Neutrophil (primary cell): ENCODE measurements around the gene SHROOM4.

Experiments
- H3K27ac ChIP-seq: fragments of 200-600 bp; sonication (generic); 2 replicates; pipeline ENCODE4 v1.5.1; 2016; ENCODE audit warnings: mild to moderate bottlenecking, moderate library complexity
- H3K27me3 ChIP-seq: fragments of 200-600 bp; sonication (generic); 2 replicates; pipeline ENCODE4 v1.6.0; 2016; ENCODE audit warnings: mild to moderate bottlenecking
- H3K36me3 ChIP-seq: fragments of 200-600 bp; sonication (generic); 2 replicates; pipeline ENCODE4 v1.5.1; 2017
- H3K4me1 ChIP-seq, 2 experiments: fragments of 200-600 bp in 1 of 2; sonication (generic) in 1 of 2; 1 replicate in 1 of 2; 2 replicates in 1 of 2; pipeline versions ENCODE4 v1.5.1 to v1.6.1; 2013 to 2016; ENCODE audit warnings: low read depth in 1 of 2, low read length in 1 of 2, mild to moderate bottlenecking in 1 of 2, moderate library complexity in 1 of 2; ENCODE audit not compliant: control insufficient read depth in 1 of 2, insufficient read depth in 1 of 2
- H3K4me3 ChIP-seq, 2 experiments: fragments of 200-600 bp in 1 of 2; sonication (generic) in 1 of 2; 1 replicate in 1 of 2; 2 replicates in 1 of 2; pipeline ENCODE4 v1.5.1; 2013 to 2016; ENCODE audit warnings: low read depth in 1 of 2, low read length in 1 of 2, mild to moderate bottlenecking in 1 of 2, moderate library complexity in 1 of 2
- H3K9me3 ChIP-seq: fragments of 200-600 bp; sonication (generic); 2 replicates; pipeline ENCODE4 v1.5.1; 2016
- TF ChIP-seq, protein P1 (sequence below): fragments of 200-600 bp; sonication (generic); IDR thresholded peaks from 2 replicates; pipeline ENCODE4 v1.5.1; 2016; ENCODE audit warnings: antibody characterized with exemption

The SHROOM4 gene

DNA sequence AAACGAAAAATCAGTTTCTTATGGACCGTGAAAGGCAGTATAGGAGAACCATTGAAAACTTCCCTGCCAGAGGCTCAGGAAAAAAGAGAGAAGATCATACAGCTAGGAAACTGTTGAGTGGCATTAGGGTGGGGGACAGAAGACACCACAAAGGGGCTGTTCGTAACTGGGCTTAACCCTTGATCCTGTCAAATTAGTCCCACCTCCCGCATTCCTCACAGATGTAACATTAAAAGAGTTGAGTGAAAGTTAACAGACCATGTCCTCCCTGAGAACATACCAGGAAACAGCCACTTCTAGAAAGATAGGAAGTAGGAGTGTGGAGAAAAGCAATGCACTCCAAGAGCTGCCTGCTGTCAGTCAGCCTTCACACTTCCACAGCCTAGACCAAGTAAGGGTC is 8.7 kb downstream of the SHROOM4 start:
- peaks cover 14 to 22% of the 10 kb centered on the region in 2 experiments for H3K4me1 ChIP-seq
- no peak overlapping the region for H3K4me3 ChIP-seq
- H3K27me3 ChIP-seq: no peaks in the 10 kb centered on the region

DNA sequence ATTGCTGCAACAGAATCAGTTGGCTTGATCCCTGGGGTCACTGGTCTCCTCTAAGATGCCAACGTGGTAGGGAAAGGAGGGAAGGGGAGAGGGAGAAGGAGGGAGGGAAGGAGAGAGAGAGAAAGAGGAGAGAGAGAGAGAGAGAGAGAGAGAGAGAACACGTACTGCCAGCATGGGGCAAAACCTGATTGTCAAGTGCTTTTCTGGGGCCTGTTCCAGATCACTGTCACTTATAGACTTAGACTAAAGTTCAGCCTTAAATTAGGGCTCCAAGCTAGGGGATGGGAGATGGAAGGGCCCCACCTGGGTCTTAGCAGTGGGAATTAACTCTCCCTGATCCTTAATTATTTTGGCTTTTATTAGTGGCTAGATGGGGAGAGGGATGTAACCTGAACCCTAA is 12.9 kb downstream of the SHROOM4 start:
- H3K36me3 ChIP-seq: no peaks in the 10 kb centered on the region
- H3K9me3 ChIP-seq: no peaks in the 10 kb centered on the region
- TF ChIP-seq, protein P1, sequence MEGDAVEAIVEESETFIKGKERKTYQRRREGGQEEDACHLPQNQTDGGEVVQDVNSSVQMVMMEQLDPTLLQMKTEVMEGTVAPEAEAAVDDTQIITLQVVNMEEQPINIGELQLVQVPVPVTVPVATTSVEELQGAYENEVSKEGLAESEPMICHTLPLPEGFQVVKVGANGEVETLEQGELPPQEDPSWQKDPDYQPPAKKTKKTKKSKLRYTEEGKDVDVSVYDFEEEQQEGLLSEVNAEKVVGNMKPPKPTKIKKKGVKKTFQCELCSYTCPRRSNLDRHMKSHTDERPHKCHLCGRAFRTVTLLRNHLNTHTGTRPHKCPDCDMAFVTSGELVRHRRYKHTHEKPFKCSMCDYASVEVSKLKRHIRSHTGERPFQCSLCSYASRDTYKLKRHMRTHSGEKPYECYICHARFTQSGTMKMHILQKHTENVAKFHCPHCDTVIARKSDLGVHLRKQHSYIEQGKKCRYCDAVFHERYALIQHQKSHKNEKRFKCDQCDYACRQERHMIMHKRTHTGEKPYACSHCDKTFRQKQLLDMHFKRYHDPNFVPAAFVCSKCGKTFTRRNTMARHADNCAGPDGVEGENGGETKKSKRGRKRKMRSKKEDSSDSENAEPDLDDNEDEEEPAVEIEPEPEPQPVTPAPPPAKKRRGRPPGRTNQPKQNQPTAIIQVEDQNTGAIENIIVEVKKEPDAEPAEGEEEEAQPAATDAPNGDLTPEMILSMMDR: no peak
- no peak overlapping the region for H3K4me3 ChIP-seq
- H3K4me1 ChIP-seq: peaks cover 28 to 40% of the 10 kb centered on the region in 2 experiments
- H3K27me3 ChIP-seq: no peaks in the 10 kb centered on the region
- no peak overlapping the region for H3K27ac ChIP-seq

More for the DNA sequence above, 8.7 kb downstream of the SHROOM4 start:
- no peaks in the 10 kb centered on the region for H3K36me3 ChIP-seq
- TF ChIP-seq, protein P1: no peak
- no peaks in the 10 kb centered on the region for H3K9me3 ChIP-seq
- H3K27ac ChIP-seq: no peak overlapping the region

DNA sequence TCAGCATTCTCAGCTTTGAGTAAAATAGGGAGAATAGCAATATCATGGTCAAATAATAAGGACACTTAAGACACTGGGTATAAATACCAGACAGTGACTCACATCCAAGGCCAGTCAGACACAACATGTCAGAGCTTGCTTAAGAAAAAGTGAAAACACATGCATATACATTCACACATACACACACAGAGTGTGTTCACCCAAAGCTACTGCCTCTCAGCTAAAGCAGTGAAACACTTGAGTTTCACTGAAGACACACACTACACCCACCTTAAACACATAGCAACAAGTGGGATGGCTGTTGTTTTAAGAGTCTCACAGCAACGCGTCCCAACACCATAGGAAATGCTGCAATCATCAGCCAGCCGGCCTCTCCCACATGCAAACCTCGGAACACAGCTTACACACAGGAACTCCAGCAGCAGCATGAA is 14.4 kb downstream of the SHROOM4 start:
- no peaks in the 10 kb centered on the region for H3K27me3 ChIP-seq
- no peaks in the 10 kb centered on the region for H3K36me3 ChIP-seq
- H3K4me1 ChIP-seq: peaks cover 28 to 40% of the 10 kb centered on the region in 2 experiments
- H3K27ac ChIP-seq: peak overlapping the region; percentile 48
- H3K9me3 ChIP-seq: no peaks in the 10 kb centered on the region
- TF ChIP-seq, protein P1: no peak
- no peak overlapping the region for H3K4me3 ChIP-seq

DNA sequence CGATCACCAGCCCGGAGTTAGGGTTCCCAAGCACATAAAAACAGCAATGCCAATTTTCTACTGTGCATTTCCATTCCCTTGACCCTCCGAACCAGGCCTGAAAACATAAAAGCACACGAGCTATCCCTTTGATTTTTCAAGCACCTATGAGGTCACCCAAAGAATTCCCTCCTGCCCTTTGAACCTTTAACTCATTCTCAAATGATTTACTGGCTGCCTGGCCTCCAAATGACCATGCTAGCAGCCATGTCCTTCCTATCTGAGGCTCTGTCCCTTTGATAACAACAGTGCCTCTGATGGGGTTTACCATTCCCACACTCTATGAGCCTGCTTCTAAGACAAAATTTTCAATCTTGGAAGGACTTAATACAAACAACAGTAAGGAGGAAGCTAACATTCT is 15.2 kb downstream of the SHROOM4 start:
- peaks cover 28 to 40% of the 10 kb centered on the region in 2 experiments for H3K4me1 ChIP-seq
- H3K36me3 ChIP-seq: no peaks in the 10 kb centered on the region
- H3K9me3 ChIP-seq: no peaks in the 10 kb centered on the region
- H3K27ac ChIP-seq: peak overlapping the region; percentile 48
- H3K4me3 ChIP-seq: no peak overlapping the region
- TF ChIP-seq, protein P1: no peak
- H3K27me3 ChIP-seq: no peaks in the 10 kb centered on the region

DNA sequence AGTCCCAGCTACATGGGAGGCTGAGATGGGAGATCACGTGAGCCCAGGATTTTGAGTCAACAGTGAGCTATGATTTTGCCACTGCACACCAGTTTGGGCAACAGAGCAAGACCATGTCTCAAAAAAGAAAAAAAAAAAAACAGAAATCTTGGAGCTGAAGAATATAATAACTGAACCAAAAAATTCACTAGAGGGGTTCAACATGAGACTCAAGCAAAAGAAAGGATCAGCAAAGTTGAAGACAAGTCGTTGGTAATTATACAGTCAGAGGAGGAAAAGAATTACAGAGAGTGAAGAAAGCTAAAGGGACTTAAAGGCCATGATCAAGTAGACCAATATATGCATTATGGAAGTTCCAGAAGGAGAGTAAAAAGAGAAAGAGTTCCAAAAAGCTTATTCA is 26.9 kb downstream of the SHROOM4 start:
- Histone ChIP-seq H3K9me3 (no peaks in the 10 kb centered on the region), H3K27ac (no peak overlapping the region), H3K4me1 (no peaks in the 10 kb centered on the region), H3K4me3 (no peak overlapping the region), H3K27me3 (no peaks in the 10 kb centered on the region), H3K36me3 (no peaks in the 10 kb centered on the region)
- TF ChIP-seq, protein P1: no peak

DNA sequence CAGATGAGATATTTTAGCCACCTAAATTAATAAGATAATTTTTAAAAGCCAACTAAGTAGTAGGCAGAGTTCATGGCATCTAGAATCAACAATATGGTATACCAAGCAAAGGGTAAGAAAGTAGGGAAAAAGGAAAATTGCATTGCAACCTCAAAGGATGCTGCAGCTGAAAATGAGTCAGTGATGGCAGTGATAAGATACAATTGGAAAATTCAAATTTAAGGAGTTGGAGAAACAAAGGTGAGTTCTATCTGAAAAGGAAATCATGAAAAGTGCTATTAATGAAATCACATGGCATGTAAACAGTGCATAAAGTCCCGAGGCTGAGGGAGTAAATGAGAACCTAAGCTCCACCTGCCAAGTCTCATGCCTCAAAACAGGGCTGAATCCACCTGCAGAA is 33.9 kb downstream of the SHROOM4 start:
- Histone ChIP-seq H3K27me3 (no peaks in the 10 kb centered on the region), H3K4me1 (no peaks in the 10 kb centered on the region), H3K4me3 (no peak overlapping the region), H3K27ac (no peak overlapping the region), H3K36me3 (no peaks in the 10 kb centered on the region), H3K9me3 (no peaks in the 10 kb centered on the region)
- TF ChIP-seq, protein P1: no peak
